Stromal cell of bone marrow (primary cell): ENCODE measurements around the gene OSER1.

Source experiments
- DNase-seq: peaks from one replicate; pipeline ENCODE4 v3.0.0-alpha.2; 2012; ENCODE audit warnings: low read depth

The OSER1 gene

GRCh38 chr20:44174996-44175765 is 35.4 kb downstream of the OSER1 start:
- DNase-seq, result no peak

GRCh38 chr20:44173846-44174245 is 36.7 kb downstream of the OSER1 start:
- DNase-seq, result no peak

GRCh38 chr20:44173116-44173515 is 37.5 kb downstream of the OSER1 start:
- DNase-seq, result no peak

- no peak for DNase-seq
Observed at GRCh38 chr20:44172572-44172950, 38.0 kb downstream of the OSER1 start.

DNA sequence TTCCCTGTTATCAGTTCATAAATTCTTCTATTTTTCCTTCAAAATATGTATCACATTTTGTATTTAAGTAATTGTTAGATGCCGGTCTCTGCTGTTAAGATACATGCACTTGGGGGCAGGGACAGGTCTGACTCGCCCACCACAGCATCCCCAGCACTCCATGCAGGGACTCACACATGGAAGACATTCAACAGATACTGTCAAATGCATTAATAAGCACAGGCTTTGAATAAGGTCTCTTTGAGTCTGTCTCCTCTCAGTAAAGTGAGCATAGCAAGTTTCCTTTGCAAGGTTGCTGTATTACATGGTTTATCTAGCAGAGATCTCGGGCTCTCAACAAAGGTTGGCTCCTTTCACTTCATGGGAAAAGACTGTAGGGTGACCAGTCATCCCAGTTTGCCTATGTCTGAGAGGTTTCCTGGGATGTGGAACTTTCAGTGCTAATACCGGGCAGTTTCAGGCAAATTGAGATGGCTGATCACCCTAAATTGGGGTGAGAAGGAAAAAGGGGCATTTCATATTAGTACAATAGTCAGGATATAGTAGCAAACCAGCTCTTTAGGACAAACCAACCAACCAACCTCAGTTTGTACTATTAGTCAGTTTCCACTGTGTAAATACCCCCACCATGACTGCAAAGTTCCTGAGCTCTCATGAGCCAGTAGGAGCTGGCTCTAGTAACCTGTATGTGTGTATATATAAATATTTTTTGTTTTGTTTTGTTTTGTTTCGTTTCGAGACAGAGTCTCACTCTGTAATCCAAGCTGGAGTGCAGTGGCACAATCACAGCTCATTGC is 38.6 kb downstream of the OSER1 start:
- no peak for DNase-seq

DNA sequence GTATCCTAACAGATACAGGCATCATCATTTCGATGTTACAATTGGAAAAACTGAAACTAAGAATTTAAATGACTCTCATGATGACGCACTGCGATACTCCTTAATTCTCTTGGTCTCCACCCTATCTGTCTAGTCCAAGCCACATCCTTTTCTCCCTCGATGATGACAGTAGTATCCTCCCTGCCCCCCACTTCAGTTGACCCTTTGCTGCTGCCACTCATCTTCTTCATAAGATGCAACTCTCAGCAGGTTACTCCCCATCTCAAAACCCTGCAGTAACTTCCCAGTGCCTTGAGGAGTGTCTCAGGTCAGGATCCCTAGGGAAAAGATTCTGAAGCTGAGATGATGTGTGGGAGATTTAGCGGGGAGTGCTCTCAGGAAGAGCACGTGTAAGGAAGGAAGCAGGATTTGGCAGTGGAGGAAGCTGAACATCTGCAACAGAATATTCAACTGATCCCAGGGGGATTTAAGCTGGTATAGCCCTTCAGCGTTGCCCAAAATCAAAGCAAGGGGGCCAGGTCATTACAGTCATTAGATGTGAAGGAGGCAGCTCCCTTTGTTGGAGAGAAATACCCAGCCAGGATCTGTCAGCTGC is 39.7 kb downstream of the OSER1 start:
- no peak for DNase-seq

- no peak for DNase-seq
Observed at GRCh38 chr20:44167736-44168135, 42.8 kb downstream of the OSER1 start.

- no peak for DNase-seq
Observed at GRCh38 chr20:44166477-44166876, 44.1 kb downstream of the OSER1 start.

- no peak for DNase-seq
Observed at GRCh38 chr20:44166008-44166407, 44.6 kb downstream of the OSER1 start.

DNA sequence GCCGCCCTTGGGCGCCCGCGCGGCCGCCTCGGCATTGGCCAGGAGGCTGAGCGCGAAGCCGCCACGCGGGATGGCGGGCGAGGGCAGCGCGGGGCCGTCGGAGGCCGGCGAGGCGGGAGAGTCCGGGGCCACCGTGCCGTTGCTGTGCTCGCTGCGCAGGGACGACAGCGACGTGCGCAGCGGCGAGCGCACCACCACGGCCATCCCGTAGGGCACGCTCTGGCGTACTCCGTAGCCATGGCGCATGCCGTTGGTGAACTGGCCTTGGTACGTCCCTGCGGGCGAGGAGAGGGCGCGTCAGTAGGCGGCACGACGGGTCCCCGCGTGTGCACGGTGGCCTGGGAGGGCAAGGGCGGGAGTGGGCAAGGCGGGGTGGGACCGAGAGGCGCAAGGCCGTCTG is 50.4 kb downstream of the OSER1 start:
- DNase-seq, result no peak

GRCh38 chr20:44159711-44160110 is 50.9 kb downstream of the OSER1 start:
- DNase-seq, result no peak

DNA sequence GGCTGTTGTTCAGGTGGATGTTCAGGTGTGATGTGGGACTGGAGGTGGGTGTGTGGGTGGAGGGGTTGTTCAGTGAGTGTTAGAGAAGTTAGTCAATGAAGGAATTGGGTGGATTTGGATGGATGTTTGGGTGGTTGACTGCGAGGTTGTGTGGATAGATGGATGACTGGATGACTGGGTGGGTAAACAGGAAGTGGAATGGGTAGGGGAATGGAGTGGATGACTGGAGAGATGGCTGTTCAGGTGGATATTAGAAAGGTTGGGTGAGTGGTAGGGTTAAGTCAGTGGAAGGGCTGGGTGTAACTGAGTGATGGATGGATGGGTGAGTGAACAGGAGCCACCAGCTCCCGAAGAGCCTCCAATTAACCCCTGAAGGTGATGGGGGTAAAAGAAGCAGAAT is 51.4 kb downstream of the OSER1 start:
- no peak for DNase-seq

GRCh38 chr20:44157061-44157460 is 53.5 kb downstream of the OSER1 start:
- DNase-seq, result no peak

GRCh38 chr20:44154521-44155001 is 56.0 kb downstream of the OSER1 start:
- DNase-seq, result no peak

- DNase-seq, result peak; percentile 33
Observed at GRCh38 chr20:44153636-44154043, 56.9 kb downstream of the OSER1 start.

GRCh38 chr20:44151621-44152416 is 58.8 kb downstream of the OSER1 start:
- DNase-seq, result no peak

DNA sequence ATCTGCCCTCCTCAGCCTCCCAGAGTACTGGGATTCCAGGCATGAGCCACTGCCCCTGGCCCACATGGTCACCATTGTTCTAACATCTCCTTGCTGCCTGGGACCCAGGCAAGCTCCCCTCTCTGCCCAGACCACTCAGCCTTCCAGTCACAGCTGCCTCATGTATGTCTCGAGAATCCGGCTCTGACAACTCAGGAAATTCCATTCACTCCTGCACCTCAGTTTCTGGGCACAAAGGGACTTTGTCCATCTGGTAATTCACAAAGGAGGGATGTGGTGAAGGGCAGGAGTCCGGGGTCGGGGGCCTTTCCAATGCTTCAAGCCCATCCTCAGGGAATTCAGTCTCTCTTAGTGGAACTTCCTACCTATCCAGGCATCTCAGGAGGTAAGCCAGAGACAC is 64.3 kb downstream of the OSER1 start:
- DNase-seq, result no peak
